ENCODE measurements around the gene PLPP3.
"Not testable (repeated sequence)": the region's sequence is repeated elsewhere in the genome, so short reads cannot be mapped to it uniquely, and the experiment has no call there.

PLPP3 gene

GRCh38 chr1:56578963-56579875, at the start of gene PLPP3:
TSS of gene PLPP3 (minus strand) at chr1:56579563. CDS start at chr1:56579016, 547 bp downstream.
- DNase-seq (ENCODE audit: low read depth in 2 of 2), result no peak

- no peak for DNase-seq (ENCODE audit: low read depth in 2 of 2)
Measured at GRCh38 chr1:56627636-56628039, 48.3 kb upstream of the PLPP3 start.

GRCh38 chr1:56627019-56627635, 47.8 kb upstream of the PLPP3 start:
- DNase-seq (ENCODE audit: low read depth in 2 of 2), result no peak

GRCh38 chr1:56626546-56626945, 47.2 kb upstream of the PLPP3 start:
- no peak for DNase-seq (ENCODE audit: low read depth in 2 of 2)

- no peak for DNase-seq (ENCODE audit: low read depth in 2 of 2)
Measured at GRCh38 chr1:56625819-56626440, 46.6 kb upstream of the PLPP3 start.

GRCh38 chr1:56617141-56617540, 37.8 kb upstream of the PLPP3 start:
- DNase-seq (ENCODE audit: low read depth in 2 of 2), result no peak

- not testable (repeated sequence) for DNase-seq (ENCODE audit: low read depth in 2 of 2)
Measured at GRCh38 chr1:56610770-56611169, 31.4 kb upstream of the PLPP3 start.

- not testable (repeated sequence) for DNase-seq (ENCODE audit: low read depth in 2 of 2)
Measured at GRCh38 chr1:56610097-56610496, 30.7 kb upstream of the PLPP3 start.

- DNase-seq (ENCODE audit: low read depth in 2 of 2), result not testable (repeated sequence)
Measured at GRCh38 chr1:56595397-56596191, 16.2 kb upstream of the PLPP3 start.

- no peak for DNase-seq (ENCODE audit: low read depth in 2 of 2)
Measured at GRCh38 chr1:56591909-56592308, 12.5 kb upstream of the PLPP3 start.

GRCh38 chr1:56590520-56591011, 11.2 kb upstream of the PLPP3 start:
- DNase-seq (ENCODE audit: low read depth in 2 of 2), result no peak

- no peak for DNase-seq (ENCODE audit: low read depth in 2 of 2)
Measured at GRCh38 chr1:56589369-56589768, 10.0 kb upstream of the PLPP3 start.

GRCh38 chr1:56586502-56586901, 7.1 kb upstream of the PLPP3 start:
- no peak for DNase-seq (ENCODE audit: low read depth in 2 of 2)

- DNase-seq (ENCODE audit: low read depth in 2 of 2), result no peak
Measured at GRCh38 chr1:56585985-56586384, 6.6 kb upstream of the PLPP3 start.

- no peak for DNase-seq (ENCODE audit: low read depth in 2 of 2)
Measured at GRCh38 chr1:56584910-56585528, 5.7 kb upstream of the PLPP3 start.

- DNase-seq (ENCODE audit: low read depth in 2 of 2), result no peak
Measured at GRCh38 chr1:56583957-56584468, 4.7 kb upstream of the PLPP3 start.

- DNase-seq (ENCODE audit: low read depth in 2 of 2), result no peak
Measured at GRCh38 chr1:56580771-56581170, 1.4 kb upstream of the PLPP3 start.

- DNase-seq (ENCODE audit: low read depth in 2 of 2), result no peak
Measured at GRCh38 chr1:56578138-56578962, 1.0 kb downstream of the PLPP3 start.

GRCh38 chr1:56577406-56578137, 1.8 kb downstream of the PLPP3 start:
- no peak for DNase-seq (ENCODE audit: low read depth in 2 of 2)
